Parathyroid adenoma (tissue), 2 donors: ENCODE results near the gene PARD6A.

Experiments
- H2AFZ ChIP-seq: fragments of 300-600 bp; sonication (generic); one replicate; pipeline ENCODE4 v1.7.0; 2017; ENCODE audit warnings: antibody characterized with exemption, mild to moderate bottlenecking
- H3K27ac ChIP-seq: fragments of 300-600 bp; sonication (generic); one replicate; pipeline ENCODE4 v1.7.0; 2017
- H3K27me3 ChIP-seq: fragments of 300-600 bp; sonication (generic); one replicate; pipeline ENCODE4 v1.7.0; 2017; ENCODE audit warnings: low read length; ENCODE audit not compliant: control insufficient read depth, insufficient read depth
- H3K36me3 ChIP-seq: fragments of 300-600 bp; sonication (generic); one replicate; pipeline ENCODE4 v1.7.0; 2017; ENCODE audit warnings: low read length; ENCODE audit not compliant: control insufficient read depth, insufficient read depth
- H3K4me1 ChIP-seq: fragments of 300-600 bp; sonication (generic); one replicate; pipeline ENCODE4 v1.7.0; 2017; ENCODE audit warnings: control low read depth
- H3K4me2 ChIP-seq: fragments of 300-600 bp; sonication (generic); one replicate; pipeline ENCODE4 v1.7.0; 2017; ENCODE audit warnings: low read length
- H3K4me3 ChIP-seq: fragments of 300-600 bp; sonication (generic); one replicate; pipeline ENCODE4 v1.7.0; 2017; ENCODE audit warnings: low read depth, low read length
- H3K79me2 ChIP-seq: fragments of 300-600 bp; sonication (generic); one replicate; pipeline ENCODE4 v1.7.0; 2017; ENCODE audit warnings: control low read depth
- H3K9ac ChIP-seq: fragments of 300-600 bp; sonication (generic); one replicate; pipeline ENCODE4 v1.7.0; 2017; ENCODE audit warnings: mild to moderate bottlenecking
- H3K9me3 ChIP-seq: fragments of 300-600 bp; sonication (generic); one replicate; pipeline ENCODE4 v1.7.0; 2017; ENCODE audit warnings: low read length; ENCODE audit not compliant: control insufficient read depth
- TF ChIP-seq, protein P1 (sequence below): fragments of 300-600 bp; sonication (generic); IDR thresholded peaks from one replicate; pipeline ENCODE4 v1.7.0; 2017; ENCODE audit warnings: antibody characterized with exemption, mild to moderate bottlenecking
- donor health status: primary hyperparathyroidism.

The PARD6A gene

DNA sequence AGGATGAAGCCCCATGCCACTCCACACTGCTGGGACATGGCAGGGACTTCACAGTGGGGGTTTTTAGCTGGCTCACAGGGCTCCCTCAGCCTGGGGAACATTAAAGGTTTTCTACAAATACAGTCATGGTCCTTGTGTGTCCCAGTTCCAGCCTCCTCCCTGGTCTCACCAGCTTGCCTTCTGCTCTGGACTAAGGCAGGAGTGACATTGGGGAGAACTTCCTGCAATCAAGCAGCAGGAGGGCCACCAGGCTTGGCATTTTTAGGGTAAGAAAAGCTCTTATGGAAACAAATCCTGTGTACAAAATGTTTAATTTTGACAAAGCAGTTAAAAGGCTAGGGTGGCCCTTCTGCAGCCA is 1.9 kb downstream of the PARD6A start:
- no peak overlapping the region for H3K4me3 ChIP-seq
- no peak overlapping the region for H3K9ac ChIP-seq
- no peak overlapping the region for H2AFZ ChIP-seq
- H3K27me3 ChIP-seq = no peaks in the 10 kb centered on the region
- no peaks in the 10 kb centered on the region for H3K79me2 ChIP-seq
- peaks cover 17% of the 10 kb centered on the region for H3K4me1 ChIP-seq
- no peak overlapping the region for H3K27ac ChIP-seq
- TF ChIP-seq, protein P1, sequence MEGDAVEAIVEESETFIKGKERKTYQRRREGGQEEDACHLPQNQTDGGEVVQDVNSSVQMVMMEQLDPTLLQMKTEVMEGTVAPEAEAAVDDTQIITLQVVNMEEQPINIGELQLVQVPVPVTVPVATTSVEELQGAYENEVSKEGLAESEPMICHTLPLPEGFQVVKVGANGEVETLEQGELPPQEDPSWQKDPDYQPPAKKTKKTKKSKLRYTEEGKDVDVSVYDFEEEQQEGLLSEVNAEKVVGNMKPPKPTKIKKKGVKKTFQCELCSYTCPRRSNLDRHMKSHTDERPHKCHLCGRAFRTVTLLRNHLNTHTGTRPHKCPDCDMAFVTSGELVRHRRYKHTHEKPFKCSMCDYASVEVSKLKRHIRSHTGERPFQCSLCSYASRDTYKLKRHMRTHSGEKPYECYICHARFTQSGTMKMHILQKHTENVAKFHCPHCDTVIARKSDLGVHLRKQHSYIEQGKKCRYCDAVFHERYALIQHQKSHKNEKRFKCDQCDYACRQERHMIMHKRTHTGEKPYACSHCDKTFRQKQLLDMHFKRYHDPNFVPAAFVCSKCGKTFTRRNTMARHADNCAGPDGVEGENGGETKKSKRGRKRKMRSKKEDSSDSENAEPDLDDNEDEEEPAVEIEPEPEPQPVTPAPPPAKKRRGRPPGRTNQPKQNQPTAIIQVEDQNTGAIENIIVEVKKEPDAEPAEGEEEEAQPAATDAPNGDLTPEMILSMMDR = no peak
- no peaks in the 10 kb centered on the region for H3K9me3 ChIP-seq
- no peaks in the 10 kb centered on the region for H3K36me3 ChIP-seq
- no peak overlapping the region for H3K4me2 ChIP-seq

DNA sequence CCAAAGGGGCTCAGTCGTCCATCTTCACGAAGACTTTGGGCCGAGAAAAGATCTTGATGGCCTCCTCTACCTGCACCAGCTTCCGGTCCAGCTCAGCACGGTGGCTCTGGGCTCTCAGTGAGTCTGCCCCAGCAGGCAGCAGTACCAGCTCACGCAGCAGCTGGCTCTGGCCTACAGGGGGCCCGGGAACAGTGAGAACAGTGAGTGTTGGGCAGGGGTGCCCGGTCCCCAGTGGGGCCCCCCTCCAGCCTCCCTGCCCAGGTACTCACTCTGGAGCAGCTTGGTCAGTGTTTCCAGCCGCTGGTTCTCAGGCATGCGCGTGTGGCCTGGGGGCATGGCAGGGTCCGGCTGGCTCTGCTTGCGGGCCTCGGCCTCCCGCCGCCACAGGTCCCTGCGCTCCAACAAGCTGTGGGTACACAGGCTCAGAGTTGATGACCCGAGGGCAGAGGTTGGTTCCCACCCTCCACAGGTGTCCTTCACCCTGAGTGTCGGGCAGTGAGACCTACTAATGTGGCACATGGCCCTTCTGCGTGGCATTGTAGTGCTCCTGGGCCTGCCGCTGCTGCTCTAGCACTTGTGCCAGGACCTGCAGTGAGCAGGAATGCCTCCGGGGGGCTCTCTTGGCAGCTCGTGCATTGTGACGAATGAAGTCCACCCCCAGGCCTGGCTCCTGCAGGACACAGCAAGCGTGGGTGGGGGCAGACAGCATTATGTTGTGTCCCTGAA is 2.6 kb downstream of the PARD6A start:
- H3K4me2 ChIP-seq = no peak overlapping the region
- H2AFZ ChIP-seq = no peak overlapping the region
- H3K9ac ChIP-seq = no peak overlapping the region
- no peaks in the 10 kb centered on the region for H3K79me2 ChIP-seq
- H3K4me3 ChIP-seq = no peak overlapping the region
- no peaks in the 10 kb centered on the region for H3K36me3 ChIP-seq
- H3K9me3 ChIP-seq = no peaks in the 10 kb centered on the region
- H3K27ac ChIP-seq = no peak overlapping the region
- TF ChIP-seq, protein P1 = no peak
- H3K4me1 ChIP-seq = peaks cover 22% of the 10 kb centered on the region
- no peaks in the 10 kb centered on the region for H3K27me3 ChIP-seq

DNA sequence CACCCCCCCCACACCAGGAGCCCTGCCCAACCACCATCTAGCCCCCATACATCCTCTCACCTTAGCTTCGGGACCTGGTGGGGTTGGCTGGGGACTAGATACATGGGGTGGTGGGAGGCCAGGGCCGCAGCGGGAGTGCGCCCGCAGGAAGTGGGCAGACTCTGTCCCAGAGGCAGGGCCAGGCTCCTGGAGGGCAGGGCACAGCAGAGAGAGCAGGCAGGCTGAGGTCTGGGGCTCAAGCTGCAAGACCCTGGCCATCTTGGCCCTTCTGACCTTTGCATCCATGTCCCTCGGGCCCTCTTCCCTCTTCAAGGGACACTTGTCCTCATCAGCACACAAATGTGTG is 3.1 kb downstream of the PARD6A start:
- H3K4me3 ChIP-seq = no peak overlapping the region
- TF ChIP-seq, protein P1 = no peak
- H3K27ac ChIP-seq = no peak overlapping the region
- no peaks in the 10 kb centered on the region for H3K27me3 ChIP-seq
- peaks cover 22% of the 10 kb centered on the region for H3K4me1 ChIP-seq
- H3K9ac ChIP-seq = no peak overlapping the region
- H3K9me3 ChIP-seq = no peaks in the 10 kb centered on the region
- H3K79me2 ChIP-seq = no peaks in the 10 kb centered on the region
- H3K36me3 ChIP-seq = no peaks in the 10 kb centered on the region
- H2AFZ ChIP-seq = no peak overlapping the region
- H3K4me2 ChIP-seq = no peak overlapping the region

DNA sequence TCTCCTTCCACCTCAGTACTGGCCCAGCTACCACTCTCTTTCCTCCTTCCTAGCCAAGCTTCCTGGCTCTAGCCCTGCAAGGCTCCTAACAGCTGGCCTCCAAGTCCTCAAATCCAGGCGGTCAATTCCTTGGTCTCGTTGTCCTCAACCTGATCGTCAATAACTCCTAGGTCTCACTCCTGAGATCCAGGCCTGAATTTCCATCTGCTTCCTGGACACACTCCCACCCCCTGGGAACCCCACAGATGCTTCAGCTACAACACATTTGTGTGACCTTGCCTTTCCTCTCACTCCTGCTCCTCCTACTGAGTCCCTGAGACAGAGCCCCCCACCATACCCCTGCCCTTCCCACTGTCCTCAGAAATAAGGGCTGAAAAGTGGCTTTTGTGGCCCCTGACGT is 3.5 kb downstream of the PARD6A start:
- Histone ChIP-seq H3K79me2 (no peaks in the 10 kb centered on the region), H3K9ac (no peak overlapping the region), H3K27me3 (no peaks in the 10 kb centered on the region), H3K9me3 (no peaks in the 10 kb centered on the region), H2AFZ (no peak overlapping the region), H3K27ac (no peak overlapping the region), H3K4me3 (no peak overlapping the region), H3K36me3 (no peaks in the 10 kb centered on the region), H3K4me1 (peaks cover 22% of the 10 kb centered on the region), H3K4me2 (no peak overlapping the region)
- TF ChIP-seq, protein P1 = no peak

DNA sequence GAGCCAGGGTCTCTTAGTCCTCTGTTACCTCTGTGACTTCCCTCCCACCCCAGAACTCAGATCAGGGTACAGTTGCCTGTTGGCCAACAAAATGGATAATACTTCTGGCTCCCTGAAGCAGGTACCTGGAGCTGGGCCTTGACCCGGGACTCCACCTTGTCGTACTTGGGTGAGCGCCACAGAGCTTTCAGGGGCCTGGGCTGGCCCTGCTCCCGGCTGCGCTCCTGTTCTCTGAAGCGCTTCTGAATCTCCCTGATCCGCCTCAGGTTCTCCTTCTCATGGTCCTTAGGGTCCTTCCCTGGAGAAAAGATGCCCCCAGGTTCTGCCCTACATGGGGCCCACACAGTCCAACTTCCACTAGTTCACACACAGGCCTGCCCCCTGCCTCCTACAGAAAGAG is 4.1 kb downstream of the PARD6A start:
- Histone ChIP-seq H3K9ac (no peak overlapping the region), H3K36me3 (no peaks in the 10 kb centered on the region), H2AFZ (no peak overlapping the region), H3K4me2 (no peak overlapping the region), H3K4me3 (no peak overlapping the region), H3K79me2 (no peaks in the 10 kb centered on the region), H3K27me3 (no peaks in the 10 kb centered on the region), H3K4me1 (peaks cover 22% of the 10 kb centered on the region), H3K27ac (no peak overlapping the region), H3K9me3 (no peaks in the 10 kb centered on the region)
- TF ChIP-seq, protein P1 = no peak
